ENCODE data around the gene STT3B.

STT3B gene

DNA sequence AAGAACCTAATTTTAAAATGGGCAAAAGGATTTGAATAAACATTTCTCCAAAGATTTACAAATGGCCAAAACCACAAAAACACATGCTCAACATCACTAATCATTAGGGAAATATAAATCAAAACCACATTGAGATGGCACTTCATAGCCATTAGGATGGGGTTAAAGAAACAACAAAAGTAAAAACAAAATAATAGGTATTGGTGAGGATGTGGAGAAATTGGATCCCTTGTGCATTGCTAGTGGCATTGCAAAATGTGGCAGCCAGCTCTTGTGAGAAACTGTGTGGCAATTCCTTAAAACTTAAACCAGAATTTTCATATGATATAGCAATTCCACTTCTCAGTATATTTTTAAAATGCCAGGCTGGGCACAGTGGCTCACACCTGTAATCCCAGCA is 126.5 kb downstream of the STT3B start:
- DNase-seq = no peak

DNA sequence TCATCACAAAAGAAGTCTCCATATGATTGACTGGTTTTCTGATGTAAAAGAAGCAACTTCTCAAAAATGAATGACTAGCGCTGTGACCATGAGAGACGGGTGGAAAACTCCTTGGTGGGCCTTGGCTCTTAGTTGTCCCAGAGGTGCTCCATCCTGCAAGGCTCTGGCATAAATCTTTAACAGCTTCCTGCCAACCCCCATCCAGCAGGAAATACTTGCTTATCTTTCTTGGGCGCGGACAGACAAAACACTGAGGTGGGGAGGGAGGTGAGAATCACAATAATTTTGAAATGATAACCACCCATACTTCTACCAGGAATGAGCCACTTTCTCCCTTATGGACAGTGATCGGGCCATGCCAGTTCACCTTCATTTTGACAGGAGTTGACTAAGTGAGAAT is 128.6 kb downstream of the STT3B start:
- DNase-seq = no peak

DNA sequence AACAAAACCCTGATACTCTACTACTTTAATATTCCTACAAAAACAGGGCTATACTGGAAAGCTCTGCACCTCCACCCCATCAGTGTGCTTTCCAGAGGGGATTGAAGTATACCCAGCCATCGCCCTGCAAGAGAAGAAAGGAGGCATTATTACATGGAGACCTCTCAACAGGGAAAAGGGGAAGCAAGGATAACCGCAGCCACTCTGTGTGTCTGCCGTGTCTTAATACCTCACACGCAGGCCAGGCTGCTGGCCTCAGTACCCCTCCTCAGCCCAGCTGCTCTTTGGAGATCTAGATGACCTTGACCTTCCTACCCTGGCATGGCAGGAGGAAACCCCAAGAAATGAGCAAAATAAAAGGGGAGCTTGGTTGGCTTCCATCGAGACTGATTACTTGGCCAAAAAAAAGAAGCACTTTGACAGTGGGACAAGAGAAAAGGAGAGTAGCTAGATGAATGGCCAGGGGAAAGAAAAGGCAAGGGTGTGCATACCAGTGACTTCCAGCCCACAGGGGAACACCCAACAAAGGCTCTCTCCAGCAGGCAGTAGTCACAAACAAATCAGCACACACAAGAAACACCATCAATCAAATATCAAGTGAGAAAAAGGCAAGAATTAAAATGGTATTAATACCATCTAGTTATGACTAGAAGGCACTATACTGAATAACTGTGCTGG is 129.4 kb downstream of the STT3B start:
- no peak for DNase-seq

DNA sequence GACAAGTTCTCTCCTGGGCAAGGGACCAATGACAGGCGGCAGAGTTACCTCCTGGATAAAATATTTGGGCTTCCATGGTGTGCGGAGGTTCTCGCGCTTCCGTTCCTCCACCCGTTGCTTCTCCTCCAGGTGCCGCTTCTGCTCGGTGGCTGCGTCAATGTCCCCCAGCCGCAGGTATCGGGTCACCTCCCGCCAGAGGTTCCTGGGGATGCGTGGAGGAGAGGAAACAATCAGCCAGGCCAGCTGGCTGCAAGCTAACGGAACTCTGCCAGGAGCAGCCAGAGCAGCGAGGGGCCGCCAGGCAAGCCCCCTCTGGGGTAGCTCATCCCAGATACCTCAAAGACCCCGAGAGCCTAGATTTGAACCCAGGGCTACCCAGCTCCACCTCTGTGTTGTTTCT is 131.3 kb downstream of the STT3B start:
- DNase-seq = no peak

DNA sequence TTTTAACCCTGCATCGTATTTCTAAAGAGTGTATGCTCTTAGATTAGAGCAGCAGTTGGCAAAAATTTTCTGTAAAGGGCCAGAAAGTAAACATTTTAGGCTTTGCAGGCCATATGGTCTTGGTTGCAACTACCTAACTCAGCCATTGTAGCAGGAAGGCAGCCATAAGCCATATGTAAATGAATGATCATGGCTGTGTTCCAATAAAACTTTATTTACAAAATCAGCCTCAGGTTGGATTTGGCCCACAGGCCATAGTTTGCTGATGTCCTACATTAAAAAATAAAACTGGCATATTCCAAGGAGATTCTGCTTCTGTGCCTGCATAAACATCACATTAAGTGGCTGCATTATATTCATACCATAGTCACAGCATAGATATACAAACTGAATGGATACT is 134.9 kb downstream of the STT3B start:
- no peak for DNase-seq

DNA sequence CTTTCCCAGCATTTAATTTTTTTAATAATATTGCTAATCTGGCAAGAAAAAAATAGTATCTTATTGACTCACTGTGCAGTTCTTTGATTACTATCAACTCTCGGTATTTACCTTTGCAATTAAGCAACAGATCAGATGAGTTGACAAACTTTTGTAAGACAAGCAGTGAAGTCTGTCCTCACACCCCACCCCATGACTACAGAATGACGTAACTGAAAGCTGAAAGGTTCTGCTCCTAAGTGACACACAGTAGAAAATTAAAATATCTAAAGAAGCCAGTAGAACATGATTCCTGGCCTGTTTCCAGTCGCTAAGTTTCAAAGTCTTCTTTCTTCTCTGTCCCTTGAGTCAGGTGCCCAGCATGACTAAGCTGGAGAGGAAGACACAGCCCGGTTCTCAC is 135.5 kb downstream of the STT3B start:
- no peak for DNase-seq

DNA sequence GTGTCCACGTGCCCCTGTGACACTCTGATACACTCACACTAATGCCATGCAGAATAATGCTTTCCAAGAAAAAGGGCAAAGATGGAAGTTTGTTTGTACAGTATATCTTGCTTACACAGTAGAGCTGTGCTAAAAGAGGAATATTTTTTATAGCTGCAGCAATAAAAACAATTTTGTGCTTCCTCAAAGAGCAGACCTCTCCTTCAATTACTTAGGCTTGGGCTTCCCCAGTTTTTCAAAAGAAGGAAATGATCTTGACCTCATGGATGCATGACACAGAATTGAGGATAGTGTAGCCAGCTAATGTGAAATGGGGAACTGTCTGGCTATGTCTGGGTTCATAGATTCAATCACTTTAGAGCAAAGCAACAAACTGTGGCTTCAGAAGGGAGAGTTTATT is 137.4 kb downstream of the STT3B start:
- no peak for DNase-seq

DNA sequence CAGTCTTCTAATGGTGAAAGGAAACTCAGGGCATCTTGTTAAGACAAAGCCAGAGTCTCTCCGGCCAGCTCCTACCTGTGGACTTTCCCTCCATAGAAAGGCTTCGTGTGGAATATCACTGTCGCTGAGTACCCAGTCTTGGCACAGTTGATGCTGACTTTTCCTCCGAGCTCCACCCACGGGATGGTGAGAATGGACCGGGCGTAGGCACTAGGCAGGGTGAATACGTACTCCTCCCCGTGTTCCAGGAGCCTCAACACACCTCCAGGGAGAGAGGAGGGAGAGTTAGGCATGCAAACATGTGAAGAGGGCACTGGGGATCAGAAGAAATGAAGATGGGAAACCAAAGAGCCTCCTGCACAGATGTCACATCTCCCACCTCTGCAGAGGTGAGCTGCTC is 138.0 kb downstream of the STT3B start:
- DNase-seq = no peak

DNA sequence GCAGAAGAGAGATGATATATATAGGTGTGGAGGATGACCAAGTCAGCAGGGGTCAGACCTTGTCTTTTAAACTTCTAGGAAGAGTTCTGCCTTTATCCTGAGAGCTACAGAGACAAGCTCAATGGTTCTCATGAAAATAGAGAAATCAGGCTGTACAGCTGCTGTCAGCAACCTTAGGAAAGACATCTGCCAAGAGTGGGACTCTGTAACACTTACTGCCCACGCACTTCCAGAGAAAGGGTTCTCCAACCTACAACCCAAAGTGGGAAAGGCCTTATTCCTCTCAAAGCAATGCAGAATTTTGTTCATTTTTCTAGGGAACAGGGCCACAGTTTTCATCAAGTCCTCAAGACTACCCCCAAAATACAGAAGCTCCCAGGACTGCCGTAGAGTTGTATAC is 138.7 kb downstream of the STT3B start:
- no peak for DNase-seq

DNA sequence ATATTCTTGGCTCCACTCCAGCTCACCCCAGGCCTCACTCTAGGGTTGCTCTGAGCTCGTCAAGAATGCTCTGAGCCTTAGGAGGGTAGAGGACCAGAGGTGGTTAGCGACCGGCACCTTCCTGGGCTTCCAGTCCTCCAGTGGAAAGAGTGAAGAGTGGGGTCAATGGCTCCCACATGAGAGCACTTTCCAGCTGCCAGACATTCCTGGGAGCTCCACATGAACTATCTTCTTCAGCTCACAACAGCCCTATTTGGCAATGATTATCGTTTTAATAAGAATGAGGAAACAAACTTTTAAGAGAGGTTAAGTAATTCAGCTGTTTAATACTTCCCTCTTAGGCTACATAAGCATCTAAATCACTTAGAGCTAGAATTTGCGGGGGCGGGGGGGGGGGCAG is 139.3 kb downstream of the STT3B start:
- no peak for DNase-seq

DNA sequence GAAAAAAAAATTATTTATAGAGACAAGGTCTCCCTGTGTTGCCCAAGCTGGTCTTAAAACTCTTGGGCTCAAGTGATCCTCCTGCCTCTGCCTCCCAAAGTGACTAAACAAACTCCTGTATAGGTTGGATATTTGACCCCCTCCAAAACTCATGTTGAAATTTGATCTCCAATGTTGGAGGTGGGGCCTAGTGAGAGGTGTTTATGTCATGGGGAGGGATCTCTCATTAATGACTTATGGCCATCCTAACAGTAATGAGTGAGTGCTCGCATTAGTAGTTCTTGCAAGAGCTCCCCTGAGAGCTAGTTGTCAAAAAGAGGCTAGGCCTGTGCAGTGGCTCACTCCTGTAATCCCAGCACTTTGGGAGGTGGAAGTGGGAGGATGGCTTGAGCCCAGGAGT is 141.2 kb downstream of the STT3B start:
- DNase-seq = no peak

DNA sequence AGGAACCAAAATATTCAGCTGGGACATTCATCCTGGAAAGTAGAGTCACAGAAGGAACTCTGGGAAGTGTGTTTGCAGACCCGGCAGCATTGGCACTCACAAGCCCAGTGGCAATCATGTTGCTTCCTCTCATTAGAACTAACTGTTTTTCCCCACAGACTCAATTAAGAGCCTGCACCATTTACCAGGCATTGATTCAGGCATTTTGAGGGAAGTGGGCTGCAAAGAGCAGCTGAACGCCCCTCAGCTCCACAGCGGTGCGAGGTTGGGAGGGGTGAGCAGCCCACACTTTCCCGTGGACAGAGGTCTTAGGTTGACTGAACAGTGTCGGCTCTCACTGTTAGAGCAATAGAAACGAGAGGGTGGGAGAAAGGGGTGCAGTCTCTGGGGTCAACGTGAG is 143.8 kb downstream of the STT3B start:
- DNase-seq = no peak

DNA sequence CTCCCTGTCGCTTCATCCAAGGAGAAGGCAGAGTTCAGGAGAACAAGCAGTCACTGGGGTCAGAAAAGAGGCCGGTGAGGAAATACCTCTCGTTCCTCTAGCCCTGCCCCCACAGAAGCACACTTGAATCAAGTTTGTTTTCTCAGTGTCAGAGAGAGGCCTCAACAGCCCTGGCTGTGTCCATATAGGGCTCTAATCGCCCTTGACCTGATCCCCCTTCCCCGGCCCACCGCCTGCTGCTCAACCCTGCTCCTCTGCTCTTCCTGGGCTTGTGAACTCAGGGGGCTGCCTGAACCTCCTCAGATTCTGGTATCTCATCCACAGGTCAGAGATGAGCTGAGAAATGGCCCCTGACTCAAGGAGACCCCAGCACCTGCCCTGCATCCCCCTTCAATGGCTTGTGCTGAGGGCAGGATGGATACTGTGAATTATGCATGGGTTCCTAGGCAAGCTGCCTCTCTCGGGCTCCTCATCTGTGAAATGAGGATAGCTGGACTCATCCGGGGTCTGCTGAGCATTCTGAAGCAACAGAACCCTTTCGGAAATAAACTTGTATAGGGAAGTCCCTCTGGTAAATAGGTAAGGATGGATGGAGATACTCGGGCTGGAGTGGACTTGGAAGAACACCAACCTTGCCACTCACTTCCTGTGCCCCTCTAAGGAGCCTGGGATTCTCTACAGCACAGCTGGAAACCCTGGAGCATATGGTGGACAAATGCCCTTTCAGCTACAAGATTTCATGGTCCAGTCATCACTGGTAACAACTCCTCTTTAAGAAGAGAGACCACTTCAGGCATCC is 147.5 kb downstream of the STT3B start:
- DNase-seq = no peak

Data from activated T-cell treated with anti-CD3 and anti-CD28 coated beads, Interleukin-2, amount 50 U/mL, for 48 hours (primary cell).